Mesenteric fat pad (tissue), 1 donor: ENCODE data around the gene CLEC16A. TPM values are rescaled to one million over a fixed set of nuclear protein-coding genes. Genes with fewer than 3 reads are reported as not detected.

Source experiments
- DNase-seq: peaks from one replicate; pipeline ENCODE4 v3.0.0-alpha.2; 2020; ENCODE audit warnings: low spot score
- total RNA-seq: library from RNA; stranded (reverse); fragmentation: NEBNext Ultra II Directional; extraction: Animal tissue kit (Norgen Biotek cat#: 25700); gene quantifications from one replicate; pipeline ENCODE4 v1.2.1, GENCODE V29; 2021
- donor health status: DM: yes; HTN: yes; CAD: no.

The CLEC16A gene
- total RNA-seq, 1 donor from 2014 or later = 27.5 TPM

DNA sequence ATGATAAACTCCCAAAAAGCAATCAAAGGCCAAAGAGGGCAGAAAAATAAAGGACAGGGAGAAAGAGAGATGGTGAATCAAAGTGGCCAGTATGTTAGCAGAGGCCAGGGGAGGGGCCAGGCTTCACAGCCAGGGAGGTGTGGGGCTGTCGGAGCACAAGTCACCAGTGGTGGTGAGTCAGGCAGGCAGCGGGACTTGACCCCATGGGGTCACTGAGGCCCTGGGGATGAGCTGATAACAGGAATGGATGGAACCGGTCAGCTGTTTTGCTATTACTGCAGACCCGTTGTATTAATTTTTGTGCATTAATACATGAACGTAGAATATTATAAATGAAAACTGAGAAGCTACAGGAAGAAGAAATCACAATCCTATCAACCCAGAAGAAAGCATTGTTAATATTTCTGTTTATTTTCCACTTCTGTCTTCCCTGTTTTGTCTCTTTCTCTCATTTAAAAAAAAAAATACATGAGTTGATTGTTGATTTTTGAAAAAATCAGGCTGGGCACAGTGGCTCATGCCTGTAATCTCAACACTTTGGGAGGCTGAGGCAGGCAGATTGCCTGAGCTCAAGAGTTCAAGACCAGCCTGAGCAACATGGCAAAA lies 204.8 kb downstream of the CLEC16A start:
- DNase-seq = no peak

DNA sequence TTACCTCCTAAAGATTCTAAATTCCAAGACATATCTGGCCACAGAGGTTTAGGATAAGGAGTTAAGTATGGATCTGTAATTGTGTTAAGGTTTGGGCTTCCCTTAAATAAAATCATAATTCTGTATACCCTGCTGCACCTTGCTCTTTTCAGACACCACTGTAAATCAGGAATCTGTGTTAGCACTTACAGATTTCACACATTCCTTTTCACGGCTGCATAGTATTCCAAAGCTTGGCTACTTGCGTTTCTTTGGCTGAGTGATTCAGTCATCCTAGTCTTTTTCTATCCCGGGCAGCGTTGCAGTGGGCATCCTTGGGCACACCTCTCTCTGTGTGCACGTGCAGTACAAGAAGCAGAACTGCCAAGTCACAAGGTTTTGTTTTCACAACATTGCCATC lies 205.8 kb downstream of the CLEC16A start:
- no peak for DNase-seq

DNA sequence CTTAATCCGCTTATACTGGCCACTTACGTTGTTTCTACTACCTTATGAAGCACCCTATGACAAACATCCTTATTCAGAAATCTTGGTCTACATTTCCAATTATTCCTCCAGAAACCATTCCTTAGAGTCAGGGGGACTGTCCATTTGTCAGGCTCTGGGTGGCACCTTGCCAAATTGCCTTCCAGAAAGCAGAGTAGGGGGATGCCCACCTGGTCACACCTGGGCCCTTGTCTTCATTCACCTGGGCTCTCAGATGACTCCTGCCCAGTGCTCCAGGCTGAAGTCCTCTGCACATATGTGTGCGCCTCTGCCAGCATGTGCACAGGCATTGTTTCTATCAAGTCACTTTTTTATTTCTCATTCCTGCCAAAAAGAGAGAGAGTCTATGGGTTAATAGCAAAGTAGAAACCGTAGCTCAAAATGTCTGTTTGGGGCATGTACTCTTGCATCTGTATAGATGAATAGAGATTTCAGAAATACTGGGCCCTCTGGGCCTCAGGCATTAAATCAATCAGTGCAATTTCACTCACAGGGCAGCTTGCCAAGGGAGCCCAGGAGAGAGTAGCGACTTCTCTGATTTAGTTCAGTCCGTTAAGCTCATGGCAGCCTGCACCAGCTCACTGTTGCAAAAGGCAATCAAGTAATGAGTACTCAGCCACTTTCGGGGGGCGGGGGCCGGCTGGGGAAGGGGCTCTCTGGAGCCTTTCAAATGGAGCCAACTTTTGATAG lies 207.0 kb downstream of the CLEC16A start:
- DNase-seq = no peak

DNA sequence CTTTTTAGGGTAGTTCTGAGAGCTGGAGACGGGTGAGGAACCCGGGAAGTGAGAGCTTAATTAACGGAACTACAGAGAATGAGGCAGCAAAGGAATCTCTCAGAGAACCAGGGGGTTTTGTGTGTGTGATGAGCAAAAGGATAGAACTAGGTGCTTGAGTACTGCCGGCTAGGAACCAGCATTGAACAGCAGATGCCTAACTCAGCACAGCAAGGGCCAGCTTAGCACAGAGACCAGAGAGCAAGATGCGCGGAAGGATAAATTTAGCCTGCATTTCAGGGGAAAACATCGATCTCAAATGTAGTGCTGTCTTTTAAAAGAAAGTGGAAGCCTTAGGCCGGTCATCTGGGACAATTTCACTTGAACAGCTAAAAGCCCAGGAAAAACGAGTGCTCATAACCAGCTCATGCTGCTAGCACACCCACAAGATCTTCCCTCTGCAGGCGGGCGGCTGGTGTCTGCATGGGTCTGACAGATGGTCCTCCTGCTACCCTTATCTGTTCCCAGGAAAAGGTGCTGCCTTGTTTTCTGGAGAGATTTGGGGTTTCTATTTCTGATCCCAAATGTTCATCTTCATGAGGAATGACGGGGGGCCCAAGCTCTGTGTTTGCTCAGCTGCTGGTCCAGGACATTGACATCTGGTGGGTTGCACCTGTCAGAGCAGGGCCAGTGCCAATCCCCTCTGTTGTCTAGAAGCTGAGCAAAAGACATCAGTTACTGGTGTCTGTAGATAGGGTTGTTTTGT lies 207.7 kb downstream of the CLEC16A start:
- no peak for DNase-seq

DNA sequence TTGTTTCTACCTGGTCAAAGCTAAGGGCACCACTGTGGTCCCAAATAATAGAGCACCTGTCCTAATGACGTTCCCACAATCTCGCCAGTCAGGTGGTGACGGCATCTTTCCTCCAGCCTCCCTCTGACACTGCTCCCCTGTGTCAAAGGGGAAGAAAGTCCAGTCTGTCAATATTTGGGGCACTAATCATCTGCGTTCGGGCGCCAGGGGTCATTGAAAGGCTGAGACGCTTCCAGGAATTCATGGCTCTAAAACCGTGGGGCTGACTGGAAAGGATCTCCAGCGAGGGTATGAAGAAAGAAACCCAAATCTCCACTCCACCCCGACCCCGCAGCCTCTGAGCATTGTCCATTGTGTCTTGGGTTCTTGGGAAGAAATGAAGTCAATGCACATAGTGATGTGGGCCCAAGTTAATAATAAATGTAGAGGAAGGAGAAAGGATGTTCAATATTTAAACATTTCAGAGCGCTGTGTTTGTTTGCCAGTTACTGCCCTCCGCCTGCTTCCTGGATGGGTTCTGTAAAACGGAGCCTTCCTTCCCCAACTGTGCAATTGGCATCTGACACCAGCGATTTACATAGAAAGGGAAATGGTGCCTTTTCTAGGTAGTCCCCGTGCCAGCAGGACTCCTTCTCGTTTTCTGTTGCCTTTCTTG lies 208.4 kb downstream of the CLEC16A start:
- DNase-seq = no peak

DNA sequence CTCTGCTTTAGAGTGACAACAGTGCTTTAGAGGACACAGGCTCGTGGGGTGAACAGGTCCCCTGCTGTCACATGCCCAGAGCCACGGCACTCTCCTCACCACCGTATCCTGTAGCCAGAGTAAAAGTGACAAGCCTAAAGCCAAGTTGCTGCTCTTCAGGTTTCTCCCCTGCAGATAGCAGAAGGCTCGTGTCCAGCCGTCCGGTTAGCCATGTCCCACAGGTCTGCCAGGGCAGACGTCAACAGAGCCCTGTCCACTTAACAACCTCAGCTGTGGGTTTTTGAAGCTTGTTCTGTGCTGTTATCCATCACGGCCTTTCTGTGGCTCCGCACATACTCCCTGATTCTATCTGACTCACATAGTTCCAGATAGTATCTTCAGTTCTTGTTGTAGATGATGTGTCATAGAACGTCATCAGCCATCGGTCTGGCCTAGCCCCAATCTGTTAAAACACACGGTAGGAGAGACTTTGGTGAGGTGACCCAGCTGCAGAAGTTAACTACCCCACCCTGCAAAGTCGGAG lies 211.0 kb downstream of the CLEC16A start:
- DNase-seq = no peak

DNA sequence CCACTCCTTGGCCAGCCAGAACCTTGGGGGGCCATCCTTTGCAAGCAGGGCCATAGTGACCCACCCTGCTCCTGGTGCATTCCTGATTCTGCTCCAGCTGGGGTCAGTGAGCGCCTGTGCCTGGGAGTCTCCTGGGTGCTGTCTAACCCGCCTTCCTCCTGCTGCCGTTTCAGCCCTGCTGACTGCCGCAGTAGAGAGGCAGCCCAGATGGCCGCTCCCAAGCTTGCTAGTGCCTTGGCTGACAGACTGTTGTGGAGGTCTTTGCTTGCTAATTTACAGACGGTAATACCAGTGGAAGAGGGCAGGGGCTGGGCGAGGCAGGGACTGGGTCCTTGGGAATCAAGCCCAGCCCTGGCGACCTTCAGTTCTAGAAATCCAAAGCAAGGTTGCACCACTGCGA lies 212.0 kb downstream of the CLEC16A start:
- no peak for DNase-seq

DNA sequence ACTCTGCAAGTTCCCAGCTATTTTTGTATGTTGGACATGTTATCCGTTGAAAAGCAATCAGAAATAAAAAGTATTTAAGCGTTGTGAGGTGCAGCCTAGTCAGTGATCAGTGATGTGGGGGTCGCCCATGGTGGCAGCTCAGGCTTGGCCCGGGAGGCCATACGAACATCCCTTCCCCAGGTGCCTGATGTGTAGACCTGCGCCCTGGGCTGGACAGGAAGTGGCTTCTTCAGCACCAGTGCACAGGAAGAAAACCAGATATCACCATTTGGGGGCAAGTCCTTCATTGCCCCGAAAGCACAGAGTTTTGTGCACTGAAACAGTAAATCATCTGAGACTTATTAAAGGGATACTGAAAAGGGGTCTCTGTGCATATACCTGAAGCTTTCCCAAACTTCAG lies 212.8 kb downstream of the CLEC16A start:
- no peak for DNase-seq

DNA sequence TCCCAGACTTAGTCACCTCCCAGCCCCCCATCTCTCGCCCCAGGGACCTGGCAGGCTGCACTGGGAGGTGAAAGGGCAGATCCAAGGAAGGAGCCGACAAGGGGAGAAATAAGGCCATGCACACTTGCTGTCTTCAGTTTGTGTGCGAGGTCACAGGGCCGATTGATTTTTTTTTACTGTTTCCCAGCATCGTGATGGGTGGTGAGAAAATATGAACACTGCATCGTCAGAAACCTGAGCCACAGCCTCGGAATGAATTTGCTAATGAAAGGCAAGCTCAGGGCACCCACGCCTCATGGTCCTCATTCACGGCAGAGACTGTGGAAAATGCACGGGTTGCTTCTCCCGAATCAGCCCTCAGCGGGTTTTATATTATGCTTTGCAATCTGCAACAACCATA lies 213.7 kb downstream of the CLEC16A start:
- no peak for DNase-seq

DNA sequence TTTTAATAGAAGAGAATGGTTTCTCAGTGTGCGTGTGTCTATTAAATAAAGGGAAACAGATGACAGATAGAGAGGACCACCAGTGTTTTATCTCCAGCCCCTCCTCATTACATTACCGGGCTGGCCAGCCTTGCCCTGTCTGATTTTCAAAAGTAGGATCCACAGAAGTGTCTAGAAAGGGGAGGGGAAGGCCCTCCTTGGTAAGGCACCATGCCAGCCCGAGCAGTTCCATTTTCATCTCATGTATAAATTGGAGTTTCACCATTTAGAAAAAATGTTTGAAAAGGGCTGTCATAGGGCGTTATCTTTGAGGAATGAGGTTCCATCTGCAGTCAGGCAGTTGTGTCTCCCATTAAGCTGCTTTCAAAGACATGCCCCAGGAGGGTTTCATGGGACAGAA lies 214.9 kb downstream of the CLEC16A start:
- DNase-seq = no peak

DNA sequence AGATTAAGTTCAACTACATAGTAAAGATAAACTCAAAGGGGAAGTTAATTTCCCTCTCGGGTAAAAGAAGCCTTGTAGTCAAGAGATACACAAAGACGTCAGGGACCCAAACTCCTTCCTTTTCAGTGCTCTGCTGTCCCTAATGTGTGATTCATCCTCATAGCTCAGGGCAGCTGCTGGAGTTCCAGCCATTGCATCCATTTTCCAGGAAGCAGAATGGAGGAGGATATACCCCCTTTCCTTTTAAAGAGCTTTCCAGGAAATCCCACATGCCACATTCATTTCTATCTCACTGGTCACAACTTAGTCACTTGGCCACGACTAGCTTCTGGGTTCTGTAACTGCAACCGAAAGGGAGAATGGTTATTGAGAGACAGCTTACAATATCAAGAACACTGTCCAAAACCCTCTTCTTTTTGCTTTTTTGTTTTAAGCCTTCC lies 216.3 kb downstream of the CLEC16A start:
- DNase-seq = no peak

DNA sequence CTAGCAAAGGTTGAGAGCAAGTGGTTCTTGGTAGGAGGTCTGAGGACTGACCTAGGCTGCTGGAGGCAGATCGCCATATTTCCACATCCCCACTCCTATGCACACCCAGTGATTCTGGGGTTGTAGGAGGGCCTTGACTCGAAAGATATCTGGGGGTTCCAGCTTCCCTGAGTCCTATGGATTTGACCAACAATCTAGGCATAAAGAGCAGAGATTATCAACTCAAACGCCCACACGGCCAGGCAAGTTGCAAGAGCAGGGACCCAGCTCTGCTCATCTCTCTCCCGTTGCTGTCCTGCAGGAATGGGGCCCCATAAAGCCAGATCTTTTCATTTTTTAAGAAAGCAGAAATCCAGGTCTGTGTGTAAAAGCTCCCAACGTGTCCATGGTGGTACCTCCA lies 217.1 kb downstream of the CLEC16A start:
- no peak for DNase-seq

DNA sequence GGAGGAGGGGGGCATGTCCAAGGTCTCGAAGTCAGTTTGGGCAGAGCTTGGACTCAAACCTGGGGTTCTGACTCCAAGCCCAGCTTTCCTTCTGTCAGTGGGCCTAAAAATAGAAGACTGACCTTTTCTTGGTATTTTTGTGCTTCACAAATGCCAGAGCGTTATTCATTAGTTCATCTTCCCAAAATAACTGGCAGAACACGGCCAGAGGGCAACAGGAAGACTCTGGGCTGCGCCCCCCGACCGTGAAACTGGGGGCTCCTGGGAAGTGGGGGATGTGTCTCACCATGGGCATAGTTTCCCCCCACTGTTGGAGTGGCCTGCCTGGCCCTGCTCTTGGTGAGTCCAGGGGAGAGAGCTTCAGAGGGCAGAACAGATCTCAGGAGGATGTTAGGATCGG lies 217.6 kb downstream of the CLEC16A start:
- DNase-seq = no peak

DNA sequence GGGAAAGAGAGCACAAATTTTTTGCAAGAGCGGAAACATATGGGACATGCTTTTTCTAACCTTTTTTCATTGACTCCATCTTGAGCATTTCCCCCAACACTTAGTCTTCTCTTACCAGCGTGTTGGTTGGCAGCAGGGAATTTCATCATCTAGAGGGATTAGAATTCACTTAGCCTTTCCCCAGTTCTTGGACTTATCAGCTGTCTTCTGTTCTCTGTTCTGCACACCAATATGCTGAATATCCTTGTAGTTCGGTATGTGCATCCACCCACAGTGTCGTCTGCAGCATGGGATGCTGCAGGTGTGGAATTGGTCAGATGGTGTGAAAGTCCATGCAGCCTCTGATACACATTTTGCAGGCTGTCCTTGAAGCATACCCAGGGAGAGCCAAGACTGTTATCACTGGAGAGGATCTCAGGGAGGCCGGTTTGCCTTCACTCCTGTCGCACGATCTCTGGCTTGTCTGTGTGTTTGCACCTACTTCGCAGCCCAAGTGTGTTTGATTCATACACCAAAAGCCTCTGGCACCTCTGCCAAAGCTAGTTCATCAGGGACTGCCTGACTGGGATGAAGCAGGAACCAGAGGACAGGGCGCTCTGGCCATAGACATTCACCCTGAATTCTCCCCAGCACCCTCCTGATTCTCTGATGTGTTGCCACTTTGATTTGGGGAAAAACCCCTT lies 218.4 kb downstream of the CLEC16A start:
- no peak for DNase-seq

DNA sequence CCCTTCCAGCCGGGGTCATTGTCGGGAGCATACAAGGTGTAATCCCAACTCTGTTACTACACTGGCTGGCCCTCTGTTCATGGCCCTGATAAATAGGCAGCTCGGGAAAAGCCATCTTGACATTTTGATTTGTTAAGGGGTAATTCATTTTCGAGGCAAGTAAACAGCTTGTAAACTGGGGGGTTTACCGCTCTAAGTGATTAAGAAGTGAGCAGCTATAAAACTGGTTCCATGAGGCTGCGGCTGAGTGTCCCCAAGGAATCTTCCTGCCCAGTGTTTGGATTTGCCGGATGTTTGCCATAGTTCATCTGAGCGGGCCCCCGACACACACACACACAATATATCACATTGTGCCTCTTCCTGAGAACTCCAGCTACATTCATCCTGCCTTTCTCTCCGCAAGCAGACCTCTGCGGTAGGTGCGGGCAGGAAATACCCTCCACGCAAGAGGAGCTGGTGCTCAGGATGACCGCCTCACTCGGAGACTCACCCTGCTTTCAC lies 219.4 kb downstream of the CLEC16A start:
- DNase-seq = no peak

DNA sequence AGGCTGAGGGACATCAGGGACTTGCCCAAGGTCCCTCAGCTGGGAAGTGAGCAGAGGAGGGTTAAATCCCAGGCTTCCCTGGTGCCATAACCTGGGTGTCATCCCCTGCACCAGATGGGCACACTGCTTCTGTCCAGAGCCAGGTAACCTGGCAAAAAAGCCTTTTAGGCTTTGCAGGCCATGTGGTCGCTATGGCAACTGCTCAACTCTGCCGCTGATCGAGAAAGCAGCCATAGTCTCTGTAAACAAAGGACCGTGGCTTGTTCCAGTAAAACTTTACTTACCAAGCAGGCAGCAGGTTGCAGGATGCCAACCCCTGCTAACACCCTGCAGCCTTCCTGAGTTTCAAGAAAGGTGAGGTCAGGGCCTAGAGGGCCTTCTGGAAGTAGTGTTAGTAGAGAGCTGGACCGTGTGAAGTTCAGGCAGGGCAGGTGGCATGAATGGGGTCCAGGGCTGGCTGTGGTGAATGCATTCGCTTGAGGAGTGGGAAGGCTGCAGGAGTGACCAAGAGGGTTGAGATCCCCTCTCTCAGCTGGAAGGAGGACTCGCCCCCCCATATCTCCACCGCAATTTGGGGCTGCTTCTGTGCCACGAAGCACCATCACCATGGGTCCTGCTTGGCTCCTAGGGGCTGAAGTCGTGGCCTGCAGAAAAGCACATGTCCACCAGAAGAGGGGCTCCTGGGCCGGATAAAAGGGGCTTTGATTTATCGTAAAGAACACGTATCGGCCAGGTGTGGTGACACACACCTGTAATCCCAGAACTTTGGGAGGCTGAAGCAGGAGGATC lies 220.3 kb downstream of the CLEC16A start:
- DNase-seq = no peak

DNA sequence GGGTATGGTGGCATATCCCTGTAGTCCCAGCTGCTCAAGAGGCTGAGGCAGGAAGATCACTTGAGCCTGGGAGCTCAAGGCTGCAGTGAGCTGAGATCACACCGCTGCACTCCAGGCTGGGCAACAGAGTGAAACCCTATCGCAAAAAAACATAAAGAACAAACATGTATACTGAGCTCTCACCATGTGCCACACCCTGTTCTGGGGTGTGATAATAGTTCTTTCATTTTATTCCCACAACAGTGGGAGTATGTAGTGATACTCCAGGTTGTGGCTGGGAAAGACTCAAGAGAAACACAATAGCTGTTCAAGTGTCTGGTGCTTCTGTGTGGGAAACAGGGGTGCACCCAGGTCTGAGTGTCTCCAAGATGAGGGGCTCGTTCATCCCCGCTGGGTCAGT lies 221.0 kb downstream of the CLEC16A start:
- no peak for DNase-seq

DNA sequence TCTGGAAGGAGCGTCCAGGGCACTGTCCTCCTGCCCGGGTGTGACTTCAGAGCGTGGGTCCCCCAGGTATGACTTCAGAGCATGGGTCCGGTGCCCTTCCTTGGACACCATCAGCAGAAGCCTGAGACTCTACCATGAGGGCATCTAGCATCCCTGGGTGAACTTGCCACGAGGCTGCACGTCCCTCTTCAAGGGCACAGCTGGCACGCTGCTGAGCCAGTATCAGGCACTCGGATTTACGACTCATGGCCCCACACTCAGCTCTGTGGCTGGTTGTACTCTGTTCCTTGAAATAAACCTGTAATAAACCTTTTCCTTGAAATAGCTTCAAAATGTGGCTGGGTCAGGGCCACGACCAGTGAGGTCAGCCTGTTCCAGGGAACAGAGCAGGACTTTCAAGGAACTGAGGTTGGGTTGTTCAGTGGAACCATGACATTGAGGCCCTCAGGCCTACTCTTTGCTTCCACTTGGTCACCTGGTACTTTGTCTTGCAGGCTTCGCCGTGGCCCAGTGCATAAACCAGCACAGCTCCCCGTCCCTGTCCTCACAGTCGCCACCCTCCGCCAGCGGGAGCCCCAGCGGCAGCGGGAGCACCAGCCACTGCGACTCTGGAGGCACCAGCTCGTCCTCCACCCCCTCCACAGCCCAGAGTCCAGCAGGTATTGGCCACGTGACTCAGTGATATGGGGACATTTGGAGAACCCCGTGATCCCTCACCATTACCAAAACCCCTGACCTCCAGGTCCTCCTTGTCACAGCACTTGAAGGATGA lies 221.7 kb downstream of the CLEC16A start:
- DNase-seq = no peak

DNA sequence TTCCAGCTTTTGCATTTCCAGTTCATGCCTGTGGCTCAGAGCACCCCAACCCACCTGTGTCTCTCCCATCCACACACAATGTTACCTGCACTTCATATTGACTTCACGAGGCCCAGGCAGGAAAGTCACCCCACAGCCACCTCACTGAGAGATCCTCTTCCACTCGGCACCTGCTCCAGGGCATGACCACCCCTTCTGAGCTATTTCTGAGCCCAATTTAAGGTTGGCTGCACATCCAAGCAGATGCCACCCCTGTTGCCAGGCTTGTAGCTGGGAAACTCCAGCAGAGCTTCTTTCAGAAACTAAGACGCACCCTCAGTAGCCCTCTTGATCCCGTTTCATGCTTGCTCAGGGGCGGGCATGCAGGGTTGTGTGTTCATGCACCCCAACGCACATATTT lies 223.2 kb downstream of the CLEC16A start:
- no peak for DNase-seq
